ENCODE measurements around the gene ATP8B4. TPM values are rescaled to one million over a fixed set of nuclear protein-coding genes. Genes with fewer than 3 reads are reported as not detected.

ATP8B4 gene
- total and polyA plus RNA-seq, 2 of the 8 experiments (the other 6 are each of a cell fraction or from before 2014, with no cell fraction given), result 0.17 to 0.24 TPM

- no peak for TF ChIP-seq CHD7 (IDR thresholded peaks at IDR 0.05; ENCODE audit: insufficient replicate concordance, low read length)
- TF ChIP-seq ATF3 (IDR thresholded peaks at IDR 0.05; ENCODE audit: insufficient read depth, low read depth, low read length), result no peak
- TF ChIP-seq CEBPB (IDR thresholded peaks at IDR 0.05; ENCODE audit: low read depth, low read length), result no peak
- TF ChIP-seq KDM1A (IDR thresholded peaks at IDR 0.05; ENCODE audit: borderline replicate concordance, low read length), result no peak
- TF ChIP-seq EGR1 (IDR thresholded peaks at IDR 0.05; ENCODE audit: borderline replicate concordance, low read depth, low read length), result no peak
- TF ChIP-seq MAX (IDR thresholded peaks at IDR 0.05), result no peak
- TF ChIP-seq RNF2 (IDR thresholded peaks at IDR 0.05; ENCODE audit: borderline replicate concordance, low read depth, low read length, missing control alignments, poor library complexity, severe bottlenecking), result no peak
- TF ChIP-seq CBX5 (IDR thresholded peaks at IDR 0.05; ENCODE audit: low read depth, low read length), result no peak
- TF ChIP-seq RXRA (IDR thresholded peaks at IDR 0.05; ENCODE audit: insufficient read depth, low read depth, low read length), result no peak
- no peak for TF ChIP-seq SIX5 (IDR thresholded peaks at IDR 0.05; ENCODE audit: low read depth, low read length)
Observed at GRCh38 chr15:50063226-50063625, 55.8 kb downstream of the ATP8B4 start (continued).
